Fibroblast of villous mesenchyme (primary cell): Measurements from ENCODE around the gene ASB12. TPM values are rescaled to one million over a fixed set of nuclear protein-coding genes. Genes with fewer than 3 reads are reported as not detected.

ENCODE experiments used
- DNase-seq: peaks from one replicate; pipeline ENCODE4 v3.0.0-alpha.2; 2010; ENCODE audit warnings: low read depth
- H3K4me3 ChIP-seq: 2 replicates; pipeline ENCODE4 v1.5.1; 2011; ENCODE audit warnings: low read depth, mild to moderate bottlenecking, low read length
- total RNA-seq: library from RNA; depleted of rRNA; stranded (reverse); fragments of >200 nt; gene quantifications from 2 replicates; pipeline ENCODE4 v1.2.3, GENCODE V29; 2012
- TF ChIP-seq, protein P1 (sequence below): IDR thresholded peaks from 2 replicates; pipeline ENCODE4 v1.5.1; 2012; ENCODE audit warnings: low read depth, mild to moderate bottlenecking, low read length; ENCODE audit not compliant: insufficient read depth

The ASB12 gene
- total RNA-seq, 1 donor = not detected

DNA sequence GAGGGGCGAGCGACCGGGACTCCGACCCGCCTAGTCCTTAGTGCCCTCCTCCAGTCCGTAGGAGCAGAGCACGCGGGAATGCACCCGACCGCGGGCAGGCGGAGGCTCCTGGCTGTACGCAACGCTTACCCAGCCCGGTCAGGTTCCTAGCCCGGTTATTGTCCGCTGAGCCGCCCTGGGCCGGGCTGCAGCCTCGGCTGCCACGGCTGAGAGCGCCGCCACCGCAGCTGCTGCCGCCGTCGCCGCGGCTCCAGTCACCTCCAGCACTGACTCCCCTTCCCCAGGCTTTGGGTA is 25.0 kb downstream of the ASB12 start, which contains the start of gene AMER1:
Gene AMER1, minus strand, starts transcription at position 268 of the 294 bp plus-strand sequence. CDS start 12,422 bp downstream, outside the sequence.
- TF ChIP-seq, protein P1, sequence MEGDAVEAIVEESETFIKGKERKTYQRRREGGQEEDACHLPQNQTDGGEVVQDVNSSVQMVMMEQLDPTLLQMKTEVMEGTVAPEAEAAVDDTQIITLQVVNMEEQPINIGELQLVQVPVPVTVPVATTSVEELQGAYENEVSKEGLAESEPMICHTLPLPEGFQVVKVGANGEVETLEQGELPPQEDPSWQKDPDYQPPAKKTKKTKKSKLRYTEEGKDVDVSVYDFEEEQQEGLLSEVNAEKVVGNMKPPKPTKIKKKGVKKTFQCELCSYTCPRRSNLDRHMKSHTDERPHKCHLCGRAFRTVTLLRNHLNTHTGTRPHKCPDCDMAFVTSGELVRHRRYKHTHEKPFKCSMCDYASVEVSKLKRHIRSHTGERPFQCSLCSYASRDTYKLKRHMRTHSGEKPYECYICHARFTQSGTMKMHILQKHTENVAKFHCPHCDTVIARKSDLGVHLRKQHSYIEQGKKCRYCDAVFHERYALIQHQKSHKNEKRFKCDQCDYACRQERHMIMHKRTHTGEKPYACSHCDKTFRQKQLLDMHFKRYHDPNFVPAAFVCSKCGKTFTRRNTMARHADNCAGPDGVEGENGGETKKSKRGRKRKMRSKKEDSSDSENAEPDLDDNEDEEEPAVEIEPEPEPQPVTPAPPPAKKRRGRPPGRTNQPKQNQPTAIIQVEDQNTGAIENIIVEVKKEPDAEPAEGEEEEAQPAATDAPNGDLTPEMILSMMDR = no peak
- DNase-seq = no peak
- peak within 1 kb of the TSS; percentile 64 for H3K4me3 ChIP-seq

DNA sequence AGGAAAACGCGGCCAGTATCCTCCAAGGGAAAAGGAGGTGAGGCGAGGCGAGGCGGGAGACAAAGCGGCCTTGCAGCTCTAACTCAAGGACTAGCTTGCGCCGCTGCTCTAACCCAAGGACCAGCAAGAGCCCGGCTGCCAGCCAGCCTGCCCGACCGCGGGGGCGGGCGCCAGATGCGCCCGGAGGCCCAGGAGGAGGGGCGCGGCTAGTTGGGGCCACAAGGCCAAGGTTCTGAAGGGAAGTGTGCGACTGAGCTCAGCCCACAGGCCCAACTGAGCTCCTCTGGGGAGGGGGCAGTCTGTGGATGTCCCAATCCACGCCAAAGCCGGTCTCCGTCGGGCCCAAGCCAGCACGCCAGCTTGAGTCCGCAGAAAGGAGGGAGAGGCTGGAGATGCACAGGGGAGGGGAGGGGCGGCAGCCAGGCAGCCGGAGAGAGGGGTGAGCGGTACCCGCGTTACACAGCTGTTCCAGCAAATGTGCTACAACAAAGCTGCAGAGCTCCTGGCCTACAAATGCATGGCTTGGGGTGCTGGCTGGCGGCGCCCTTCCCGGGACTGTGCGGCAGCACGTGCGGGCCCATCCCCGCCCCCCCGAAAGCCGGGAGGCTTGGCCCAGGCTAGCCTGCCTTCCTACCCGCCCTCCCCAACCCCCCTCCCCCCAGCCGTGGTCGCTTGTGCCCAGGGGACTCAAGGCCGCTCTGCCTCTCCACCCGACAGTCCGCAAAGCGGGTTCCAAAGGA is 25.5 kb downstream of the ASB12 start:
- peak; percentile 19 for DNase-seq
- TF ChIP-seq, protein P1 = no peak
- peak overlapping the region; percentile 64 for H3K4me3 ChIP-seq

DNA sequence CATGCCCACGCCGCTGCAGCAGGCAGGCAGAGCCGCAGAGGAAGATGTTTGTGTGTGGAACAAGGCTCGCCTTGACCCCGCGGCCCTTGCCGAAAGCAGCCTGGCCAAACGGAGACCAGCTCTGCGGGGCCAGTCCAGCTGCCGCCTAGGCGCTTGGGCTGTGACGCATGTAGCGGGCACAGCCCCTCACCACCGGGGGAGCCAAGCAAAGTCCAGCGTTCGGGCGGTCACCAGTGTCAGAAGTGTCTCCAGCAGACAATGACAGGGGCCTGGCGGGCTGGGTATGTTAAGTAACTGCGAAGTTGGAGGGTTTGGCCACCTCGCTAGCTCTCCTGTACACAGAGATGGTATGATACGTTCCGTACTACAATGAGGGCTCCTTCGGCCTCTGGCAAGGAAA is 26.2 kb downstream of the ASB12 start:
- TF ChIP-seq, protein P1 = no peak
- no peak for DNase-seq

DNA sequence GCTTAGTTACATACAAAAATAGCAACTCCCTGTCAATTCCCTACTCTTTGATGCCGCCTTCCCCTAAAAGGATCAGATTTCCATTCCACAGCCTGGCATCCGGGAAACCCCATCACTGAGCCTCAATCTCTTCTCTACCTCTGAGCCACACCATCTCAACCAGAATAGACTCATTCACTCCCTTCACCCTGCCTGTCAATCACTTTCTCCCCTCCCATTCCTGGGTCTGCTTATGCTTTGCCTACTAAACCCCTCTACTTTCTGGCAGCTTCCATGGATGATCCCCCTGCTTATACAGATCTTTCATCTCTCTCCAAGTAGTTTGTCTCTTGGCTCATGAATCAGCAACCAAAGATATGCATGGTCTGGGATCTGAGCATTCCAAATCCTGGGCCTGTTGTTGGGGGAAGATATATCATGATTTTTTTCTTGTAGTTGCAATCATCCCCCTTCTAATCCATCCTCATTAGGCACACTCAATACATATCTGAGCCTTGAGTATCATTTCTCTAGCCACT is 27.5 kb downstream of the ASB12 start:
- H3K4me3 ChIP-seq = no peak overlapping the region
- DNase-seq = peak; percentile 0
- TF ChIP-seq, protein P1 = no peak

More for the DNA sequence above, 26.2 kb downstream of the ASB12 start:
- peak overlapping the region; percentile 64 for H3K4me3 ChIP-seq

DNA sequence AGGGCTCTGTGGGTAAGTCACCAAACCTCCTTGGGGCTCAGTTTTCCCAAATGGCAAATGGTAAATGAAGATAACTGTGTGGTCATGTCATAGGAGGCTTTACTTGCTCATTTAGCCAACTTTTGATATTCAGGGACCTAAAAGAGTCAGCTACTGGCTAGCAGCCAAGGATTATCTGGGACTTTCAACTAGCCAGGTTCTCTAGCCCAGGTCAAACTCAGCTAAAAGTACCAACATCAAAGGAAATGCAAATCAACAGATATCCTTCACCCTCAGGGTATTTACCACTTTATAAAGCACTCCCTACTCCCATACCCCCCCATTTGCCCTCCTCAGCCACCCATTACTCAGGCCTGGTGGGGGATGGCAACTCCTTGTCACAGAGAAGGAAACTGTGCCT is 32.4 kb downstream of the ASB12 start:
- no peak overlapping the region for H3K4me3 ChIP-seq
- TF ChIP-seq, protein P1 = no peak
- no peak for DNase-seq

DNA sequence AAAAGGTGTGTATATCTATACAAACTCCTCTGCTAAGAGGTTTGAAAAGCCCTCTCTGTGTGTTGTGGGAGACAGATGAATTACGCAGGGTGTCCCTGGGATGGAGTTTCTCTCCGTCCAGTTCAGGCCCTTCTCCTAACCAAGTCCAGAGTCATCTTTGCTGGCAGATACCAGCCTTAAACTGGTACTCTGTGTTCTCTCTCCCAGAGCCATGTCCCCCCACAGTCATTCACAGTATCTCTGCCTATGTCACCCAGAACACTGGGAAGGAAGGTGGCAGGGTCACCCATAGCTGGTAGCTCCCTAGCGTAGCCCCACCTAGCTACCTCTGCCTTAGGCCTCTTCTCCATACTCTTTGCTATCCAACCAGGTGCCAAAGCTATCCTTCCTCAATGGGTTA is 33.8 kb downstream of the ASB12 start:
- no peak for DNase-seq
- no peak overlapping the region for H3K4me3 ChIP-seq
- TF ChIP-seq, protein P1 = no peak
